Panc1 (cell line): Measurements from ENCODE around the gene CDH8. TPM values are rescaled to one million over a fixed set of nuclear protein-coding genes. Genes with fewer than 3 reads are reported as not detected.

Experiments used
- ATAC-seq: fragments of 200-7000 bp; cut with Tn5 transposase; 2 replicates; pipeline ENCODE4 v1.9.1; 2020; ENCODE audit warnings: mild to moderate bottlenecking, moderate library complexity
- BruUV-seq: library from RNA; stranded (reverse); fragments of 400-500 nt; replicated peaks from 2 replicates; lab custom pipeline; 2021; lab: Mats Ljungman, UMichigan
- CTCF ChIA-PET: fragments of 300-600 bp; sonication (Branson Sonifier 250); formaldehyde crosslinking; loops from one replicate; lab custom pipeline; 2022; ENCODE audit warnings: antibody characterized with exemption; lab: Charles Lee
- POLR2A ChIA-PET: fragments of 300-600 bp; sonication (Branson Sonifier 250); formaldehyde crosslinking; loops from one replicate; lab custom pipeline; 2022; ENCODE audit warnings: antibody characterized with exemption; lab: Charles Lee
- DNase-seq: peaks from one replicate; pipeline ENCODE4 v3.0.0-alpha.2; 2010; ENCODE audit warnings: low read depth, low spot score
- H3K27ac ChIP-seq: 2 replicates; pipeline ENCODE4 v1.5.1; 2011; ENCODE audit warnings: mild to moderate bottlenecking, low read length, inconsistent platforms
- H3K27me3 ChIP-seq: fragments of 200-500 bp; sonication (Bioruptor generic); 2 replicates; pipeline ENCODE4 v1.6.0; 2014; ENCODE audit warnings: low read length, inconsistent platforms; ENCODE audit not compliant: control insufficient read depth, insufficient read depth
- H3K36me3 ChIP-seq: fragments of 200-500 bp; sonication (Bioruptor generic); 2 replicates; pipeline ENCODE4 v1.5.1; 2014; ENCODE audit warnings: inconsistent platforms, mild to moderate bottlenecking, low read length, moderate library complexity; ENCODE audit not compliant: control insufficient read depth, insufficient read depth
- H3K4me1 ChIP-seq: 2 replicates; pipeline ENCODE4 v1.5.1; 2011; ENCODE audit warnings: inconsistent platforms, mild to moderate bottlenecking, low read length, moderate library complexity; ENCODE audit not compliant: control insufficient read depth, insufficient read depth
- H3K4me3 ChIP-seq, 2 experiments: 2 replicates each; pipeline ENCODE4 v1.5.1; 2011 to 2012; ENCODE audit warnings: low read depth in 2 of 2, low read length in 2 of 2, mild to moderate bottlenecking in 2 of 2, inconsistent platforms in 1 of 2, moderate library complexity in 1 of 2
- H3K9me3 ChIP-seq: fragments of 200-500 bp; sonication (Bioruptor generic); 2 replicates; pipeline ENCODE4 v1.5.1; 2014; ENCODE audit warnings: low read depth, mild to moderate bottlenecking, inconsistent platforms, low read length, moderate library complexity; ENCODE audit not compliant: control insufficient read depth, insufficient read depth
- CTCF ChIP-seq: fragments of 450-650 bp; IDR thresholded peaks from 2 replicates; pipeline ENCODE4 v1.5.1; 2017; ENCODE audit warnings: mild to moderate bottlenecking
- POLR2AphosphoS5 ChIP-seq: IDR thresholded peaks from 2 replicates; pipeline ENCODE4 v1.6.1; 2012; ENCODE audit warnings: mild to moderate bottlenecking, low read depth, low read length, moderate library complexity
- REST ChIP-seq, 2 experiments: IDR thresholded peaks; 2 replicates each; pipeline ENCODE4 v1.6.1; 2011 to 2012; ENCODE audit warnings: low read depth in 2 of 2, control low read depth in 1 of 2, low read length in 1 of 2, mild to moderate bottlenecking in 1 of 2, moderate library complexity in 1 of 2; ENCODE audit not compliant: insufficient read depth in 1 of 2
- SIN3A ChIP-seq: IDR thresholded peaks from 2 replicates; pipeline ENCODE4 v1.6.1; 2012; ENCODE audit warnings: low read depth, mild to moderate bottlenecking, low read length, moderate library complexity, borderline replicate concordance; ENCODE audit not compliant: insufficient read depth
- TCF7L2 ChIP-seq: IDR thresholded peaks from 2 replicates; pipeline ENCODE4 v1.6.1; 2011; ENCODE audit warnings: mild to moderate bottlenecking, low read depth, low read length, inconsistent platforms
- in situ Hi-C: cut with HindIII; loops from 2 replicates; pipeline ENCODE4 v1.10.0; 2016; ENCODE audit warnings: low sequenced_read_pairs, low pct_unique_long_range_greater_than_20kb
- intact Hi-C: fragments of 100-400 bp; cut with micrococcal nuclease; formaldehyde crosslinking; loops from one replicate; pipeline ENCODE4 v1.10.0; 2022; ENCODE audit not compliant: unreplicated experiment
- total RNA-seq: library from RNA; stranded (reverse); gene quantifications from one replicate; pipeline ENCODE4 v1.2.1, GENCODE V29; 2021; ENCODE audit not compliant: unreplicated experiment

CDH8 gene
- total RNA-seq, 1 experiment from 2014 or later = 0.21 TPM

GRCh38 chr16:61957075-61957855 lies 79.0 kb downstream of the CDH8 start:
- DNase-seq (no peak), ATAC-seq (no peak)
- H3K27me3 ChIP-seq = no peaks in the 10 kb centered on the region
- no peaks in the 10 kb centered on the region for H3K4me1 ChIP-seq
- TF ChIP-seq REST (IDR thresholded peaks at IDR 0.05; ENCODE audit: insufficient read depth in 1 of 2, low read depth in 2 of 2, low read length in 1 of 2) (no peak), TCF7L2 (no peak), CTCF (no peak), POLR2AphosphoS5 (no peak), SIN3A (no peak)
- H3K27ac ChIP-seq = no peak overlapping the region
- BruUV-seq = no TSS peak
- ChIA-PET CTCF (no interaction called here), POLR2A (no interaction called here)
- no peaks in the 10 kb centered on the region for H3K9me3 ChIP-seq
- intact Hi-C loops = no loop called here
- in situ Hi-C loops = no loop called here
- H3K4me3 ChIP-seq = no peak overlapping the region
- no peaks in the 10 kb centered on the region for H3K36me3 ChIP-seq

GRCh38 chr16:61952841-61953240 lies 83.4 kb downstream of the CDH8 start:
- DNase-seq (no peak), ATAC-seq (no peak)
- no peak overlapping the region for H3K4me3 ChIP-seq
- intact Hi-C loops = no loop called here
- no peaks in the 10 kb centered on the region for H3K4me1 ChIP-seq
- no peak overlapping the region for H3K27ac ChIP-seq
- BruUV-seq = no TSS peak
- TF ChIP-seq TCF7L2 (no peak), POLR2AphosphoS5 (no peak), SIN3A (no peak), REST (IDR thresholded peaks at IDR 0.05; ENCODE audit: insufficient read depth in 1 of 2, low read depth in 2 of 2, low read length in 1 of 2) (no peak), CTCF (no peak)
- H3K9me3 ChIP-seq = no peaks in the 10 kb centered on the region
- ChIA-PET POLR2A (interaction anchor here (0.9 kb wide), 1 partner anchor 126 kb away, joined by 3 read pairs; no protein-coding TSS in a partner anchor), CTCF (no interaction called here)
- in situ Hi-C loops = no loop called here
- no peaks in the 10 kb centered on the region for H3K36me3 ChIP-seq
- no peaks in the 10 kb centered on the region; the same call in 1 of the 2 replicates for H3K27me3 ChIP-seq
